SK-N-SH treated with all-trans-retinoic acid at 6 μM for 48 hours (cell line): ENCODE data around the gene FBLN2.

Experiments used
- ATAC-seq: fragments of 200-7000 bp; cut with Tn5 transposase; 3 replicates; pipeline ENCODE4 v1.9.1; 2020; ENCODE audit warnings: mild to moderate bottlenecking, moderate library complexity
- ARNTL ChIP-seq: fragments of 450-650 bp; formaldehyde crosslinking; IDR thresholded peaks from 2 replicates; pipeline ENCODE4 v1.5.0; 2020; ENCODE audit warnings: low read depth, mild to moderate bottlenecking, moderate library complexity, borderline replicate concordance
- CSDC2 ChIP-seq: fragments of 250-450 bp; sonication (Bioruptor Pico); IDR thresholded peaks from 2 replicates; pipeline ENCODE4 v1.5.0; 2020; ENCODE audit warnings: mild to moderate bottlenecking, moderate library complexity
- ESRRG ChIP-seq: fragments of 250-450 bp; sonication (Bioruptor Pico); IDR thresholded peaks from 2 replicates; pipeline ENCODE4 v1.6.1; 2021; ENCODE audit warnings: mild to moderate bottlenecking
- ISL1 ChIP-seq: fragments of 250-450 bp; sonication (Bioruptor Pico); IDR thresholded peaks from 2 replicates; pipeline ENCODE4 v2.1.2; 2022; ENCODE audit warnings: mild to moderate bottlenecking, moderate library complexity
- OSR1 ChIP-seq: fragments of 250-450 bp; sonication (Bioruptor Pico); IDR thresholded peaks from 2 replicates; pipeline ENCODE4 v1.8.0; 2022; ENCODE audit warnings: moderate library complexity, mild to moderate bottlenecking, inconsistent platforms
- PPARA ChIP-seq: fragments of 250-450 bp; sonication (Bioruptor Pico); IDR thresholded peaks from 2 replicates; pipeline ENCODE4 v1.5.0; 2020; ENCODE audit warnings: mild to moderate bottlenecking, borderline replicate concordance
- RARB ChIP-seq: fragments of 250-450 bp; sonication (Bioruptor Pico); IDR thresholded peaks from 2 replicates; pipeline ENCODE4 v1.8.0; 2021; ENCODE audit warnings: mild to moderate bottlenecking, moderate library complexity
- SNAI2 ChIP-seq: fragments of 250-450 bp; sonication (Bioruptor Pico); IDR thresholded peaks from 2 replicates; pipeline ENCODE4 v1.5.0; 2020; ENCODE audit warnings: mild to moderate bottlenecking, moderate library complexity
- TCF4 ChIP-seq: fragments of 250-450 bp; sonication (Bioruptor Pico); IDR thresholded peaks from 2 replicates; pipeline ENCODE4 v1.8.0; 2021; ENCODE audit warnings: mild to moderate bottlenecking, moderate library complexity, borderline replicate concordance
- TOX ChIP-seq: fragments of 250-450 bp; sonication (Bioruptor Pico); IDR thresholded peaks from 2 replicates; pipeline ENCODE4 v1.8.0; 2021; ENCODE audit warnings: mild to moderate bottlenecking, moderate library complexity, borderline replicate concordance
- ZC3H10 ChIP-seq: fragments of 250-450 bp; sonication (Bioruptor Pico); IDR thresholded peaks from 2 replicates; pipeline ENCODE4 v1.5.1; 2021; ENCODE audit warnings: mild to moderate bottlenecking, moderate library complexity
- ZFP3 ChIP-seq: fragments of 250-450 bp; sonication (Bioruptor Pico); IDR thresholded peaks from 2 replicates; pipeline ENCODE4 v1.5.0; 2020; ENCODE audit warnings: mild to moderate bottlenecking, moderate library complexity
- ZFP30 ChIP-seq: fragments of 450-650 bp; formaldehyde crosslinking; IDR thresholded peaks from 2 replicates; pipeline ENCODE4 v1.5.0; 2022; ENCODE audit warnings: mild to moderate bottlenecking, moderate library complexity
- ZNF565 ChIP-seq: fragments of 450-650 bp; formaldehyde crosslinking; conservative IDR thresholded peaks from 2 replicates; pipeline ENCODE4 v1.5.0; 2020; ENCODE audit warnings: low read depth, mild to moderate bottlenecking, moderate library complexity
- ZNF8 ChIP-seq: fragments of 450-650 bp; formaldehyde crosslinking; IDR thresholded peaks from 2 replicates; pipeline ENCODE4 v1.5.0; 2020; ENCODE audit warnings: mild to moderate bottlenecking, moderate library complexity
- TF ChIP-seq, protein P1 (sequence below): fragments of 250-450 bp; sonication (Bioruptor Pico); IDR thresholded peaks from 2 replicates; pipeline ENCODE4 v1.5.1; 2021; ENCODE audit warnings: mild to moderate bottlenecking, moderate library complexity
- TF ChIP-seq, protein P2 (sequence below): fragments of 250-450 bp; sonication (Bioruptor Pico); IDR thresholded peaks from 2 replicates; pipeline ENCODE4 v1.8.0; 2021; ENCODE audit warnings: low read depth, mild to moderate bottlenecking, moderate library complexity, borderline replicate concordance
- TF ChIP-seq, protein P3 (sequence below): fragments of 250-450 bp; sonication (Bioruptor Pico); IDR thresholded peaks from 2 replicates; pipeline ENCODE4 v1.5.0; 2020; ENCODE audit warnings: mild to moderate bottlenecking, moderate library complexity
- TF ChIP-seq, protein P4 (sequence below): fragments of 250-450 bp; sonication (Bioruptor Pico); IDR thresholded peaks from 2 replicates; pipeline ENCODE4 v1.8.0; 2020; ENCODE audit warnings: mild to moderate bottlenecking, moderate library complexity, borderline replicate concordance
- TF ChIP-seq, protein P5 (sequence below): fragments of 250-450 bp; sonication (Bioruptor Pico); IDR thresholded peaks from 2 replicates; pipeline ENCODE4 v1.5.1; 2020; ENCODE audit warnings: low read depth, mild to moderate bottlenecking, moderate library complexity

Gene FBLN2

DNA sequence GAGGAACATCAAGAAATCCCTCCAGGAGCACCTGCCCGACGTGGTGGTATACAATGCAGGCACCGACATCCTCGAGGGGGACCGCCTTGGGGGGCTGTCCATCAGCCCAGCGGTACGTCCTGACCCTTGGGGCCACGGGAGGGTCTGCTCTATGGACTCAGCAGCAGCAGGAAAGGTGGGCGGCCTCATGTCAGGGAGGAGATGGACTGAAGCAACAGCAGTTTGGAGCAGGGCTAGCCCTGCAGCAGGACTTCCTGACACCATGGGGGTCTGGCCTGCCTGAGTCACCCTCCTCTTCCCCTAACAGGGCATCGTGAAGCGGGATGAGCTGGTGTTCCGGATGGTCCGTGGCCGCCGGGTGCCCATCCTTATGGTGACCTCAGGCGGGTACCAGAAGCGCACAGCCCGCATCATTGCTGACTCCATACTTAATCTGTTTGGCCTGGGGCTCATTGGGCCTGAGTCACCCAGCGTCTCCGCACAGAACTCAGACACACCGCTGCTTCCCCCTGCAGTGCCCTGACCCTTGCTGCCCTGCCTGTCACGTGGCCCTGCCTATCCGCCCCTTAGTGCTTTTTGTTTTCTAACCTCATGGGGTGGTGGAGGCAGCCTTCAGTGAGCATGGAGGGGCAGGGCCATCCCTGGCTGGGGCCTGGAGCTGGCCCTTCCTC is 44.6 kb upstream of the FBLN2 start:
- no peak for TF ChIP-seq ZNF565
- TF ChIP-seq, protein P1, sequence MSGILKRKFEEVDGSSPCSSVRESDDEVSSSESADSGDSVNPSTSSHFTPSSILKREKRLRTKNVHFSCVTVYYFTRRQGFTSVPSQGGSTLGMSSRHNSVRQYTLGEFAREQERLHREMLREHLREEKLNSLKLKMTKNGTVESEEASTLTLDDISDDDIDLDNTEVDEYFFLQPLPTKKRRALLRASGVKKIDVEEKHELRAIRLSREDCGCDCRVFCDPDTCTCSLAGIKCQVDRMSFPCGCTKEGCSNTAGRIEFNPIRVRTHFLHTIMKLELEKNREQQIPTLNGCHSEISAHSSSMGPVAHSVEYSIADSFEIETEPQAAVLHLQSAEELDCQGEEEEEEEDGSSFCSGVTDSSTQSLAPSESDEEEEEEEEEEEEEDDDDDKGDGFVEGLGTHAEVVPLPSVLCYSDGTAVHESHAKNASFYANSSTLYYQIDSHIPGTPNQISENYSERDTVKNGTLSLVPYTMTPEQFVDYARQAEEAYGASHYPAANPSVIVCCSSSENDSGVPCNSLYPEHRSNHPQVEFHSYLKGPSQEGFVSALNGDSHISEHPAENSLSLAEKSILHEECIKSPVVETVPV: no peak
- no peak for TF ChIP-seq ARNTL (CRISPR knock-in tag)
- no peak for TF ChIP-seq TOX (CRISPR knock-in tag)
- TF ChIP-seq ISL1 (CRISPR knock-in tag): no peak
- no peak for TF ChIP-seq ZFP3 (CRISPR knock-in tag)
- no peak for TF ChIP-seq ESRRG (CRISPR knock-in tag)
- no peak for TF ChIP-seq ZNF8
- no peak for TF ChIP-seq OSR1 (CRISPR knock-in tag)
- TF ChIP-seq, protein P2, sequence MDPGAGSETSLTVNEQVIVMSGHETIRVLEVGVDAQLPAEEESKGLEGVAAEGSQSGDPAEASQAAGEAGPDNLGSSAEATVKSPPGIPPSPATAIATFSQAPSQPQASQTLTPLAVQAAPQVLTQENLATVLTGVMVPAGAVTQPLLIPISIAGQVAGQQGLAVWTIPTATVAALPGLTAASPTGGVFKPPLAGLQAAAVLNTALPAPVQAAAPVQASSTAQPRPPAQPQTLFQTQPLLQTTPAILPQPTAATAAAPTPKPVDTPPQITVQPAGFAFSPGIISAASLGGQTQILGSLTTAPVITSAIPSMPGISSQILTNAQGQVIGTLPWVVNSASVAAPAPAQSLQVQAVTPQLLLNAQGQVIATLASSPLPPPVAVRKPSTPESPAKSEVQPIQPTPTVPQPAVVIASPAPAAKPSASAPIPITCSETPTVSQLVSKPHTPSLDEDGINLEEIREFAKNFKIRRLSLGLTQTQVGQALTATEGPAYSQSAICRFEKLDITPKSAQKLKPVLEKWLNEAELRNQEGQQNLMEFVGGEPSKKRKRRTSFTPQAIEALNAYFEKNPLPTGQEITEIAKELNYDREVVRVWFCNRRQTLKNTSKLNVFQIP: no peak
- TF ChIP-seq, protein P3, sequence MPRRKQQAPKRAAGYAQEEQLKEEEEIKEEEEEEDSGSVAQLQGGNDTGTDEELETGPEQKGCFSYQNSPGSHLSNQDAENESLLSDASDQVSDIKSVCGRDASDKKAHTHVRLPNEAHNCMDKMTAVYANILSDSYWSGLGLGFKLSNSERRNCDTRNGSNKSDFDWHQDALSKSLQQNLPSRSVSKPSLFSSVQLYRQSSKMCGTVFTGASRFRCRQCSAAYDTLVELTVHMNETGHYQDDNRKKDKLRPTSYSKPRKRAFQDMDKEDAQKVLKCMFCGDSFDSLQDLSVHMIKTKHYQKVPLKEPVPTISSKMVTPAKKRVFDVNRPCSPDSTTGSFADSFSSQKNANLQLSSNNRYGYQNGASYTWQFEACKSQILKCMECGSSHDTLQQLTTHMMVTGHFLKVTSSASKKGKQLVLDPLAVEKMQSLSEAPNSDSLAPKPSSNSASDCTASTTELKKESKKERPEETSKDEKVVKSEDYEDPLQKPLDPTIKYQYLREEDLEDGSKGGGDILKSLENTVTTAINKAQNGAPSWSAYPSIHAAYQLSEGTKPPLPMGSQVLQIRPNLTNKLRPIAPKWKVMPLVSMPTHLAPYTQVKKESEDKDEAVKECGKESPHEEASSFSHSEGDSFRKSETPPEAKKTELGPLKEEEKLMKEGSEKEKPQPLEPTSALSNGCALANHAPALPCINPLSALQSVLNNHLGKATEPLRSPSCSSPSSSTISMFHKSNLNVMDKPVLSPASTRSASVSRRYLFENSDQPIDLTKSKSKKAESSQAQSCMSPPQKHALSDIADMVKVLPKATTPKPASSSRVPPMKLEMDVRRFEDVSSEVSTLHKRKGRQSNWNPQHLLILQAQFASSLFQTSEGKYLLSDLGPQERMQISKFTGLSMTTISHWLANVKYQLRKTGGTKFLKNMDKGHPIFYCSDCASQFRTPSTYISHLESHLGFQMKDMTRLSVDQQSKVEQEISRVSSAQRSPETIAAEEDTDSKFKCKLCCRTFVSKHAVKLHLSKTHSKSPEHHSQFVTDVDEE: no peak
- TF ChIP-seq SNAI2 (CRISPR knock-in tag): no peak
- ATAC-seq: no peak

DNA sequence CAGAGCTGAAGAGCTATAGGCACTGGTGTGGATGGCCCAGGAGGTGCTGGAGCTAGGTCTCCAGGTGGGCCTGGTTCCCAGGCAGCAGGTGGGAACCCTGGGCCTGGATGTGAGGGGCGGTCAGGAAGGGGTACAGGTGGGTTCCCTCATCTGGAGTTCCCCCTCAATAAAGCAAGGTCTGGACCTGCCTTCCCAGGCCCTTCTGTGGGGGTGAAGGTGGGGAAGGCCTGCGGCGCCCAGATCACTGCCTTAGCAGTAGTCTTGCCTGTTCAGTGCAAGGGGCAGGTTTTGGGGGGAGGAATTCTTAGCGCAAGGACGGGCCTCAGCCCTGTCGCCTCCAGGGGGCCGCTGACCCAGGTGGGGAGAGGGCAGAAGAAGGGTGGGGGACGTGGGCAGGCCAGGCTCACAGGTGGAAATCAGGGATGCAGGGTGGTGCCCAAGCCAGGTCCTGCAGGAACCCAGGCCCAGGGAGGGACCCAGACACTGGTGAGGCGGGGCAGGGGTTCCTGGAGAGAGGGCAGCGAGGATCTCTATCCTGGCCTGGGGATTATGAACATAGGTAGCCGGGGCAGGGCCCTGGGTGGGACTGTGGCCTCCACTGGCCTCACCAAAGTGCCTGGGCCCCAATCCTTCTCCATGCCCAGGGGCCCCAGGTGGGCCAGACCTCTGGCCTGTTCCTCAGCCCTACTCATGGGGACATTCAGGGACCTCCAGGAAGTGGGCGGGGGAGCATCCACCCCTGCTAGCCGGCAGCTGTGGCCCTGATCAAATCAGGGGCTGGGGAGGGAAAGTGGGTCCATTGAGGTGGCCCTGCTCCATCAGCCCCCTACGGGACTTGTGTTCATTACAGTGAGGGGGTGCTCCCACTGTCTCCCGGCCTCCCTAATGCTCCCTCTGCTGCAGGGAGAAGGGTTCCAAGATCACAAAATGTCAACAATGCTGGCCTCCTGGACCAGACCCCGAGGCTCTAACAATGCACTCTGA is 43.5 kb upstream of the FBLN2 start:
- no peak for ATAC-seq
- no peak for TF ChIP-seq OSR1 (CRISPR knock-in tag)
- TF ChIP-seq ISL1 (CRISPR knock-in tag): no peak
- TF ChIP-seq ZFP30 (CRISPR knock-in tag): no peak
- TF ChIP-seq SNAI2 (CRISPR knock-in tag): no peak
- no peak for TF ChIP-seq ARNTL (CRISPR knock-in tag)

DNA sequence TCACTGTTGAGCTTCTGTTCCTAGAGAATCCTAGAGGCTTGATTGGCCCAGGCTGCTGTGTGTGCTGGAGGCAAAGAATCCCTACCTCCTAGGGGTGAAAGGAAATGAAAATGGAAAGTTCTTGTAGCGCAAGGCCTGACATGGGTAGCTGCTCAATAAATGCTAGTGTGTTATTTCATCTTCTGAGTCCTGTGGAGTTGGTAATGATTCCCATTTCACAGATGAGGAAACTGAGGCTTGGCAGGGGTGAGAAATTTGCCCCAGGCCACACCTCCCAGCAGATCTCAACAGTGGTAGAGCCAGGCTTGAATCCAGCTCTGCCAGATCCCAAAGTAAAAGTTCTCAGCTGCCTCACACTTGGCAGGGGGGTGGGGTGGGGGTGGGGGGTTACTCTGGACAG is 42.7 kb upstream of the FBLN2 start:
- TF ChIP-seq CSDC2 (CRISPR knock-in tag) (no peak), TCF4 (CRISPR knock-in tag) (no peak)
- TF ChIP-seq, protein P4, sequence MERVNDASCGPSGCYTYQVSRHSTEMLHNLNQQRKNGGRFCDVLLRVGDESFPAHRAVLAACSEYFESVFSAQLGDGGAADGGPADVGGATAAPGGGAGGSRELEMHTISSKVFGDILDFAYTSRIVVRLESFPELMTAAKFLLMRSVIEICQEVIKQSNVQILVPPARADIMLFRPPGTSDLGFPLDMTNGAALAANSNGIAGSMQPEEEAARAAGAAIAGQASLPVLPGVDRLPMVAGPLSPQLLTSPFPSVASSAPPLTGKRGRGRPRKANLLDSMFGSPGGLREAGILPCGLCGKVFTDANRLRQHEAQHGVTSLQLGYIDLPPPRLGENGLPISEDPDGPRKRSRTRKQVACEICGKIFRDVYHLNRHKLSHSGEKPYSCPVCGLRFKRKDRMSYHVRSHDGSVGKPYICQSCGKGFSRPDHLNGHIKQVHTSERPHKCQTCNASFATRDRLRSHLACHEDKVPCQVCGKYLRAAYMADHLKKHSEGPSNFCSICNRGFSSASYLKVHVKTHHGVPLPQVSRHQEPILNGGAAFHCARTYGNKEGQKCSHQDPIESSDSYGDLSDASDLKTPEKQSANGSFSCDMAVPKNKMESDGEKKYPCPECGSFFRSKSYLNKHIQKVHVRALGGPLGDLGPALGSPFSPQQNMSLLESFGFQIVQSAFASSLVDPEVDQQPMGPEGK: no peak
- TF ChIP-seq, protein P5, sequence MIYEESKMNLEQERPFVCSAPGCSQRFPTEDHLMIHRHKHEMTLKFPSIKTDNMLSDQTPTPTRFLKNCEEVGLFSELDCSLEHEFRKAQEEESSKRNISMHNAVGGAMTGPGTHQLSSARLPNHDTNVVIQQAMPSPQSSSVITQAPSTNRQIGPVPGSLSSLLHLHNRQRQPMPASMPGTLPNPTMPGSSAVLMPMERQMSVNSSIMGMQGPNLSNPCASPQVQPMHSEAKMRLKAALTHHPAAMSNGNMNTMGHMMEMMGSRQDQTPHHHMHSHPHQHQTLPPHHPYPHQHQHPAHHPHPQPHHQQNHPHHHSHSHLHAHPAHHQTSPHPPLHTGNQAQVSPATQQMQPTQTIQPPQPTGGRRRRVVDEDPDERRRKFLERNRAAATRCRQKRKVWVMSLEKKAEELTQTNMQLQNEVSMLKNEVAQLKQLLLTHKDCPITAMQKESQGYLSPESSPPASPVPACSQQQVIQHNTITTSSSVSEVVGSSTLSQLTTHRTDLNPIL: no peak
- ATAC-seq: no peak

DNA sequence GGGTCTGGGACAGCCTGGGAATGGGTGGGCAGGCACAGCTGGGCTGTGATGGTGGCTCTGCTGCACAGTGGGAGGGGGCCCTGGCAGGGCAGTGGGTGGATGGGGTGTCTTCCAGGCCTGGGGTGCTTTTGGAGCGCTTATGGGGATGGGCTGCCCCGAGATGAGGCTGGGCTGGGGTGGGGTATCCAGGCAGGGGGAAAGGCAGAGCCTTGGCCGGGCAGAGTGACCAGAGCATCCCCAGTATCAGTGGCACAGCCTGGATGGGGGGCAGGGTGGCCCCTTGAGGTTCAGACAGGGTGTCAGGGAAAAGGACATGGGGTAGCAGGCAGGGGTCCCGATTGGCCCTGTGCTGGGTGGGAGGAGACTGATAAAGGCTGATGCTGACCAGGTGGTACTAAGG is 42.2 kb upstream of the FBLN2 start:
- TF ChIP-seq ZNF565 (no peak), PPARA (no peak), ISL1 (CRISPR knock-in tag) (no peak), ZFP30 (CRISPR knock-in tag) (no peak), CSDC2 (CRISPR knock-in tag) (no peak), ZFP3 (CRISPR knock-in tag) (no peak), ZC3H10 (no peak), RARB (CRISPR knock-in tag) (no peak)
- TF ChIP-seq, protein P3: no peak
- TF ChIP-seq, protein P5: no peak
- no peak for ATAC-seq
